ENCODE data around the gene VSNL1.

Gene VSNL1

GRCh38 chr2:17580319-17580715 lies 39.8 kb downstream of the VSNL1 start:
- Histone ChIP-seq H3K9ac (no peak overlapping the region), H3K4me2 (no peak overlapping the region), H3K9me3 (no peaks in the 10 kb centered on the region), H4K20me1 (no peaks in the 10 kb centered on the region), H3K27ac (no peak overlapping the region), H3K36me3 (no peaks in the 10 kb centered on the region), H3K4me1 (no peaks in the 10 kb centered on the region), H3K4me3 (no peak overlapping the region), H3K27me3 (no peaks in the 10 kb centered on the region)
- no peak for TF ChIP-seq Cebpa-rat (IDR thresholded peaks at IDR 0.05)

GRCh38 chr2:17581831-17582230 lies 41.3 kb downstream of the VSNL1 start:
- no peaks in the 10 kb centered on the region for H3K36me3 ChIP-seq
- no peak for TF ChIP-seq Cebpa-rat (IDR thresholded peaks at IDR 0.05)

GRCh38 chr2:17583166-17583565 lies 42.7 kb downstream of the VSNL1 start:
- no peaks in the 10 kb centered on the region for H3K4me1 ChIP-seq
- no peaks in the 10 kb centered on the region for H3K9me3 ChIP-seq
- no peaks in the 10 kb centered on the region for H3K36me3 ChIP-seq
- H3K4me2 ChIP-seq = no peak overlapping the region
- no peaks in the 10 kb centered on the region for H4K20me1 ChIP-seq
- no peak overlapping the region for H3K9ac ChIP-seq
- H3K27ac ChIP-seq = no peak overlapping the region
- no peak for TF ChIP-seq Cebpa-rat (IDR thresholded peaks at IDR 0.05)
- no peaks in the 10 kb centered on the region for H3K27me3 ChIP-seq
- no peak overlapping the region for H3K4me3 ChIP-seq

More at GRCh38 chr2:17581831-17582230, 41.3 kb downstream of the VSNL1 start:
- no peaks in the 10 kb centered on the region for H3K4me1 ChIP-seq
- no peaks in the 10 kb centered on the region for H4K20me1 ChIP-seq
- no peak overlapping the region for H3K27ac ChIP-seq
- no peak overlapping the region for H3K9ac ChIP-seq
- no peak overlapping the region for H3K4me3 ChIP-seq
- H3K4me2 ChIP-seq = no peak overlapping the region
- no peaks in the 10 kb centered on the region for H3K9me3 ChIP-seq
- no peaks in the 10 kb centered on the region for H3K27me3 ChIP-seq

- no peak overlapping the region for H3K27ac ChIP-seq
- no peak overlapping the region for H3K4me3 ChIP-seq
- no peak overlapping the region for H3K9ac ChIP-seq
- H3K4me2 ChIP-seq = no peak overlapping the region
- no peaks in the 10 kb centered on the region for H4K20me1 ChIP-seq
- H3K4me1 ChIP-seq = no peaks in the 10 kb centered on the region
- no peaks in the 10 kb centered on the region for H3K36me3 ChIP-seq
- TF ChIP-seq Cebpa-rat (IDR thresholded peaks at IDR 0.05) = no peak
- H3K27me3 ChIP-seq = no peaks in the 10 kb centered on the region
- H3K9me3 ChIP-seq = no peaks in the 10 kb centered on the region
These were observed 43.1 kb downstream of the VSNL1 start for GRCh38 chr2:17583646-17584045.

- Histone ChIP-seq H3K27me3 (no peaks in the 10 kb centered on the region), H3K4me2 (no peak overlapping the region), H3K9me3 (no peaks in the 10 kb centered on the region), H3K9ac (no peak overlapping the region), H3K4me3 (no peak overlapping the region), H3K27ac (no peak overlapping the region), H3K36me3 (no peaks in the 10 kb centered on the region), H4K20me1 (no peaks in the 10 kb centered on the region), H3K4me1 (no peaks in the 10 kb centered on the region)
- TF ChIP-seq Cebpa-rat (IDR thresholded peaks at IDR 0.05) = no peak
These were observed 44.2 kb downstream of the VSNL1 start for GRCh38 chr2:17584689-17585088.

- TF ChIP-seq Cebpa-rat (IDR thresholded peaks at IDR 0.05) = no peak
- H3K27me3 ChIP-seq = no peaks in the 10 kb centered on the region
- H3K27ac ChIP-seq = no peak overlapping the region
- no peaks in the 10 kb centered on the region for H3K9me3 ChIP-seq
- no peaks in the 10 kb centered on the region for H4K20me1 ChIP-seq
- H3K9ac ChIP-seq = no peak overlapping the region
- H3K4me3 ChIP-seq = no peak overlapping the region
- no peaks in the 10 kb centered on the region for H3K4me1 ChIP-seq
- no peak overlapping the region for H3K4me2 ChIP-seq
- H3K36me3 ChIP-seq = no peaks in the 10 kb centered on the region
These were observed 47.0 kb downstream of the VSNL1 start for GRCh38 chr2:17587469-17587868.

- Histone ChIP-seq H3K27ac (no peak overlapping the region), H3K27me3 (no peaks in the 10 kb centered on the region), H3K9ac (no peak overlapping the region), H3K4me2 (no peak overlapping the region), H3K4me3 (no peak overlapping the region), H3K36me3 (no peaks in the 10 kb centered on the region), H4K20me1 (no peaks in the 10 kb centered on the region), H3K4me1 (no peaks in the 10 kb centered on the region), H3K9me3 (no peaks in the 10 kb centered on the region)
- no peak for TF ChIP-seq Cebpa-rat (IDR thresholded peaks at IDR 0.05)
These were observed 47.5 kb downstream of the VSNL1 start for GRCh38 chr2:17588031-17588430.

- Histone ChIP-seq H3K36me3 (no peaks in the 10 kb centered on the region), H4K20me1 (no peaks in the 10 kb centered on the region), H3K27me3 (no peaks in the 10 kb centered on the region), H3K9me3 (no peaks in the 10 kb centered on the region), H3K27ac (no peak overlapping the region), H3K4me3 (no peak overlapping the region), H3K9ac (no peak overlapping the region), H3K4me1 (no peaks in the 10 kb centered on the region), H3K4me2 (no peak overlapping the region)
- TF ChIP-seq Cebpa-rat (IDR thresholded peaks at IDR 0.05) = no peak
These were observed 49.0 kb downstream of the VSNL1 start for GRCh38 chr2:17589406-17590035.

- Histone ChIP-seq H3K4me1 (no peaks in the 10 kb centered on the region), H3K27me3 (no peaks in the 10 kb centered on the region), H3K9me3 (no peaks in the 10 kb centered on the region), H3K9ac (no peak overlapping the region), H3K4me3 (no peak overlapping the region), H4K20me1 (no peaks in the 10 kb centered on the region), H3K4me2 (no peak overlapping the region), H3K27ac (no peak overlapping the region), H3K36me3 (no peaks in the 10 kb centered on the region)
- TF ChIP-seq Cebpa-rat (IDR thresholded peaks at IDR 0.05) = no peak
These were observed 49.9 kb downstream of the VSNL1 start for GRCh38 chr2:17590342-17590911.

- no peaks in the 10 kb centered on the region for H3K27me3 ChIP-seq
- no peaks in the 10 kb centered on the region for H4K20me1 ChIP-seq
- no peak for TF ChIP-seq Cebpa-rat (IDR thresholded peaks at IDR 0.05)
- no peak overlapping the region for H3K4me2 ChIP-seq
- H3K4me1 ChIP-seq = no peaks in the 10 kb centered on the region
- H3K4me3 ChIP-seq = no peak overlapping the region
- H3K9ac ChIP-seq = no peak overlapping the region
- no peak overlapping the region for H3K27ac ChIP-seq
- no peaks in the 10 kb centered on the region for H3K9me3 ChIP-seq
- H3K36me3 ChIP-seq = no peaks in the 10 kb centered on the region
These were observed 51.4 kb downstream of the VSNL1 start for GRCh38 chr2:17591846-17592245.

All from BLaER1 (cell line).